Testis (tissue), 3 donors: ENCODE results near the gene PARD6B. TPM values are rescaled to one million over a fixed set of nuclear protein-coding genes. Genes with fewer than 3 reads are reported as not detected.
A peak's percentile ranks its signal among the peaks of the same experiment; 100 is the strongest.
"Not testable (repeated sequence)": the region's sequence is repeated elsewhere in the genome, so short reads cannot be mapped to it uniquely, and the experiment has no call there.

Source experiments
- DNase-seq: peaks from one replicate; pipeline ENCODE4 v3.0.0-alpha.2; 2019
- H3K27ac ChIP-seq, 2 donors: fragments of 200-600 bp; sonication (generic); one replicate each; pipeline ENCODE4 v1.5.1; 2019
- H3K27me3 ChIP-seq: fragments of 200-600 bp; sonication (generic); one replicate; pipeline ENCODE4 v1.5.1; 2019
- H3K36me3 ChIP-seq: fragments of 200-600 bp; sonication (generic); one replicate; pipeline ENCODE4 v1.5.1; 2017; ENCODE audit warnings: low read depth; ENCODE audit errors: missing control alignments
- H3K4me1 ChIP-seq: fragments of 200-600 bp; sonication (generic); one replicate; pipeline ENCODE4 v1.5.1; 2019
- H3K4me3 ChIP-seq, 2 donors: fragments of 200-600 bp; sonication (generic); one replicate each; pipeline ENCODE4 v1.5.1; 2017 to 2019
- H3K9me3 ChIP-seq: fragments of 200-600 bp; sonication (generic); one replicate; pipeline ENCODE4 v1.5.1; 2017
- CTCF ChIP-seq, 3 experiments: fragments of 450-650 bp in 2 of 3; fragments of 200-600 bp in 1 of 3; sonication (generic) in 1 of 3; IDR thresholded peaks; one replicate each; pipeline ENCODE4 v1.5.1; 2016 to 2019; ENCODE audit warnings: antibody characterized with exemption in 3 of 3, mild to moderate bottlenecking in 2 of 3, moderate library complexity in 1 of 3
- POLR2A ChIP-seq: fragments of 450-650 bp; IDR thresholded peaks from one replicate; pipeline ENCODE4 v1.6.1; 2017; ENCODE audit warnings: antibody characterized with exemption, mild to moderate bottlenecking, moderate library complexity
- WGBS, 2 donors: methylation state at CpG; one replicate each; pipeline ENCODE4 v1.1.5; 2018; 5-methylcytosine and 5-hydroxymethylcytosine counted together
- intact Hi-C: fragments of 100-400 bp; cut with DNase I; formaldehyde crosslinking; loops from one replicate; pipeline ENCODE4 v1.15.1; 2023; ENCODE audit warnings: low total_unique reads
- polyA plus RNA-seq: library from polyadenylated mRNA; stranded (reverse); fragments of 350-450 nt; fragmentation: Illumina TruSeq; extraction: RNeasy Lipid Tissue Mini Kit (QIAGEN cat#74804); gene quantifications from one replicate; pipeline ENCODE4 v1.2.3, GENCODE V29; 2014; ENCODE audit warnings: low read depth, low replicate concordance; ENCODE audit not compliant: insufficient read depth
- total RNA-seq, 2 donors: library from RNA; depleted of rRNA; stranded (reverse); fragments of >200 nt; gene quantifications; one replicate each; pipeline ENCODE4 v1.2.3, GENCODE V29; 2016

The PARD6B gene
- total and polyA plus RNA-seq, 3 donors from 2014 or later = 3.8 to 17.0 (median 15.4) TPM

GRCh38 chr20:50771419-50772080 lies 40.2 kb downstream of the PARD6B start:
- whole genome bisulfite sequencing, 2 donors = 84 to 86% methylated on average over 4 to 5 of the region's 8 CpGs
- not testable (repeated sequence) for H3K36me3 ChIP-seq

GRCh38 chr20:50772420-50773185 lies 41.2 kb downstream of the PARD6B start:
- no peaks in the 10 kb centered on the region for H3K36me3 ChIP-seq
- intact Hi-C loops = no loop called here
- H3K27ac ChIP-seq = no peak overlapping the region
- peak; percentile 9 for DNase-seq
- no peak overlapping the region for H3K4me3 ChIP-seq
- TF ChIP-seq CTCF (IDR thresholded peaks at IDR 0.05) = no peak
- 74% methylated on average over 5 of the region's 5 CpGs for WGBS, 2 donors
- H3K9me3 ChIP-seq = no peaks in the 10 kb centered on the region
- no peaks in the 10 kb centered on the region for H3K4me1 ChIP-seq
- no peaks in the 10 kb centered on the region for H3K27me3 ChIP-seq

More at GRCh38 chr20:50771419-50772080, 40.2 kb downstream of the PARD6B start:
- H3K27me3 ChIP-seq, H3K4me1 ChIP-seq, H3K27ac ChIP-seq, H3K9me3 ChIP-seq, H3K4me3 ChIP-seq, intact Hi-C loops: not testable (repeated sequence)
- DNase-seq = peak; percentile 8

- no peak for TF ChIP-seq POLR2A
- no peak for TF ChIP-seq CTCF (IDR thresholded peaks at IDR 0.05)
- Histone ChIP-seq H3K4me3 (no peak overlapping the region), H3K27ac (no peak overlapping the region), H3K4me1 (no peaks in the 10 kb centered on the region), H3K27me3 (no peaks in the 10 kb centered on the region), H3K36me3 (no peaks in the 10 kb centered on the region), H3K9me3 (no peaks in the 10 kb centered on the region)
- 66 to 68% methylated on average over 3 of the region's 3 CpGs for WGBS, 2 donors
- intact Hi-C loops = no loop called here
- no peak for DNase-seq
These were observed 43.1 kb downstream of the PARD6B start for GRCh38 chr20:50774515-50774914.

GRCh38 chr20:50776122-50776817 lies 44.9 kb downstream of the PARD6B start:
- no peak overlapping the region for H3K4me3 ChIP-seq
- DNase-seq = no peak
- H3K27me3 ChIP-seq = no peaks in the 10 kb centered on the region
- intact Hi-C loops = no loop called here
- no peak overlapping the region for H3K27ac ChIP-seq
- no peaks in the 10 kb centered on the region for H3K36me3 ChIP-seq
- H3K4me1 ChIP-seq = no peaks in the 10 kb centered on the region
- 76 to 85% methylated on average over 8 of the region's 8 CpGs for WGBS, 2 donors
- H3K9me3 ChIP-seq = no peaks in the 10 kb centered on the region
- no peak for TF ChIP-seq CTCF (IDR thresholded peaks at IDR 0.05)
- no peak for TF ChIP-seq POLR2A

- intact Hi-C loops = no loop called here
- TF ChIP-seq CTCF (IDR thresholded peaks at IDR 0.05) = no peak
- TF ChIP-seq POLR2A = no peak
- Histone ChIP-seq H3K27me3 (no peaks in the 10 kb centered on the region), H3K4me3 (no peak overlapping the region), H3K36me3 (no peaks in the 10 kb centered on the region), H3K9me3 (no peaks in the 10 kb centered on the region), H3K4me1 (no peaks in the 10 kb centered on the region), H3K27ac (no peak overlapping the region)
- no peak for DNase-seq
- WGBS, 2 donors = 55 to 69% methylated on average over 2 of the region's 2 CpGs
These were observed 46.0 kb downstream of the PARD6B start for GRCh38 chr20:50777373-50777772.

- H3K27ac ChIP-seq, intact Hi-C loops, H3K9me3 ChIP-seq, H3K27me3 ChIP-seq, DNase-seq, H3K36me3 ChIP-seq, H3K4me1 ChIP-seq, H3K4me3 ChIP-seq: not testable (repeated sequence)
- WGBS, 2 donors = 92% methylated on average over 8 of the region's 8 CpGs
These were observed 47.6 kb downstream of the PARD6B start for GRCh38 chr20:50778994-50779393.
